Esophagus mucosa (tissue), 1 donor: ENCODE data around the gene GREB1. TPM values are rescaled to one million over a fixed set of nuclear protein-coding genes. Genes with fewer than 3 reads are reported as not detected.
"Not testable (repeated sequence)": the region's sequence is repeated elsewhere in the genome, so short reads cannot be mapped to it uniquely, and the experiment has no call there.

Source experiments
- ATAC-seq: fragments of 200-7000 bp; cut with Tn5 transposase; one replicate; pipeline ENCODE4 v1.9.1; 2020
- total RNA-seq: library from RNA; stranded (reverse); gene quantifications from one replicate; pipeline ENCODE4 v1.2.4, GENCODE V29; 2023
- donor health status: DM: yes; HTN: yes; CAD: no.

GREB1 gene
- total RNA-seq, 1 donor from 2014 or later = 0.60 TPM

DNA sequence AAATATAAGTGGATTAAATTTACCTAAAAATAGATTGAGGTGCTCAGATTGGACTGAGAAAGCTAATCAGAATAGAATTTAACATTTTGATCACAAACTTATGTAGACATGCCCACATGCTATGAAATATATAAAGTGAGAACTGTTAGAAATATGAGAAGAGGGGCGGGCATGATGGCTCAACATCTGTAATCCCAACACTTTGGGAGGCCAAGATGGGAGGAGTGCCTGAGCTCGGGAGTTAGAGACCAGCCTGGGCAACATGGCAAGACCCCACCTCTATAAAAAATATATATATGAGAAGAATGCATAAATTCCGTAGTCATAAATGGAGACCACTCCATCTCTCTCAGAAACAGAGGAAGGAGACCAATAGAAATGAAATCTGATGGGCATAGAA is 110.4 kb downstream of the GREB1 start:
- ATAC-seq = no peak

GRCh38 chr2:11646530-11646929 is 112.7 kb downstream of the GREB1 start:
- ATAC-seq = no peak

- peak; percentile 52 for ATAC-seq
Measured at GRCh38 chr2:11647834-11648600, 114.2 kb downstream of the GREB1 start.

GRCh38 chr2:11649093-11649492 is 115.2 kb downstream of the GREB1 start:
- ATAC-seq = no peak

DNA sequence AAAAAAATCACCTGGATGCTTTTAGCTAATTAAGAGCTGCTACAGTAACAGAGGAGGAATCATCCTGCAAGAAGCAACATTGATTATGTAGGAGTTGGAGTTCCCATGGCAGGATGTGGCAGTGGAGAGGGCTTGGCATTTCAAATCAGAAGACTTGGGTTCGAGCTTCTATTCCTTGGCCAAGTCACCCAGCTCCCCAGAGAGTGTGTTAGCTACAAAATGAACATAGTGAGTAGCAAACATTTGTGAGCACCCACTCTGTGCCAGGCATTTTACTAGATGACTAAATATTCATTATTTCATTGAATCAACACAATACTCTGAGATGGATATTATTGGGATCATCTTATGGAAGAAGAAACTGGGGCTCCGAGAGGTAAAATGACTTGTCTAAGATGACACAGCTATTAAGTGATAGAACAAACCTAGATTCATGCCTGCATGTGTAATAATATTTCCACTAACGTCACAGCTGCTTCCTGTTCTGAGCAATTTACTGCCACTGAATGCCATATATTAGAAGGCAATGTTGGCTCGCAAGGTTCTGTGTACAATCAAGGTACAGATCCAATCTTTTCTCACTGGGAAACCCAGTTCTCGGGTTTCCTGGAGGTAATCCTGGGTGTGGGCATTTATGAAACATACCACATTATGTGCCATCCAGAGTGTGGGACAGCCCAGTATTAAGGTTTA is 118.2 kb downstream of the GREB1 start:
- ATAC-seq = no peak

DNA sequence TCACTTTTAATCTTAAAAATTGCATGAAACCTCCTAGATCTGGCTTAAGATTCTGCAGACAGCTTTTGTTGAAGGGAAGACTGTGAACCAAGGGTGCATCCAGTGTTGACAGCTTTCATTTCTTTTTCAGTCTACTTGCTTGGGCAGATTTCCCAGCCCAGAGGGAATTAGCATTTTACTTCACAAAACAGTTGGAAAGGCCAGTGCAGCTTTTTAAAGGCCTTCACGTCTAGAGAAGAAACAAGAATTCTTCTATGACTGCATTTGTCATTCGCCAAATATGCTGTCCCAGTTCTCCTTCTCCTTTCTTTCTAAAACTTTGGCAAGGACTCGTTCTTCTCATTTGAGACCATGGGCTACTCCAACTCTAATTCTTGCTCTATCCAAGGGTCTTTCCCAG is 118.7 kb downstream of the GREB1 start:
- no peak for ATAC-seq

- no peak for ATAC-seq
Measured at GRCh38 chr2:11655495-11655894, 121.7 kb downstream of the GREB1 start.

DNA sequence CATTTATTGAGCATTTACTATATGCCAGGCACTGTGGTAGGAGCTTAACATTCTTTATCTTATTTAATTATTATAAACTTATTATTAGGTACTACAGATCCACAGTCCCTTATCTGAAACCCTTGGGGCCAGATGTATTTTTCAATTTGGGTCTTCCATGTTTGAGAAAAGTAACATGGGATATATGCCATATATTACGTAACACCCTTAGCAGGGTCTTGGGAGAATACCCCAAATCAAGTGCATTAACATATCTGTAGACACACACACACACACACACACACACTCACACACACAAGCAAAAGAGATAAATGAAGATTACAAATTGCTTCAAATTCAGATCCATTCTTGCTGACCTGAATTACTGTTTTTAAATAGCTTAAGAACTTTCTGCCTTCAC is 122.4 kb downstream of the GREB1 start:
- no peak for ATAC-seq

DNA sequence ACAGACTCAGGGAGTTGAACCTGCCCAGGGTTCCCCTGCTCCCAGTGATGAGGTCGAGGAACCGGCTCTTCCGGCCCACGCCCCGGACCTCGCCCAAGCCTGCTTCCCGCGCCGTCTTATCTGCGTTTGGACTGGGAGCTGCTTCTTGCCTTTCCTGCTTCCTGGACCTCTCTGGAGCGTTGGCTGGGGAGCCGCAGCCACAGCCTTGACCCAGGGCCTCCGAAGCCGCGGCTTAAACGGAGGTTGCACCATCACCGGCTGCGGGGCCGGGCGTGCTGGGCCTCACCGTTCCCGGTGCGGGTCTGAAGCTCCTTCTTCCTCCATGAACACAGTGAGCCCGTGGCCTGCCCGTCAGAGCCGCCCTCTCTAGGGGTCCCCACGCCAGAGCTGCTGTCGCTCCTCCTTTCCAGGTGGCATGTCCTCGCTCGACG is 122.8 kb downstream of the GREB1 start:
- peak; percentile 78 for ATAC-seq

DNA sequence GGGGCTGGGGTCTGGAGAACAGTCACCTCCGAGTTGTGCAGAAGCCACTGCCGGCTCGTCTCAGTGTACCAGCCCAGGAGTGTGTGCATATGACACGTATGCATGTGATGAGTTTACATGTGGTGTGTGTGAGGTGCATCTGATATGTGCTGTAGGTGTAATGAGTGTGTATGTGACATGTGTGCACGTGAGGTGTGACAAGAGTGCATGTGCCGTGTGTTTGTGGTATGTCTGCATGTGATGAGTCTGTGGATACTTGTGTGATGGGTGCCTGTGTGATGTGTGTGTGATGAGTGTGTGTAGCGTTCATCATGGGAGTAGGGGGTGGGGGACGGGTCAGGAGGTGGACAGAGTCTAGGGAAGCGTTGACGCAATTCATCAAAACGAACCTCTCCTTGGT is 123.3 kb downstream of the GREB1 start:
- ATAC-seq = no peak

GRCh38 chr2:11657646-11658045 is 123.8 kb downstream of the GREB1 start:
- no peak for ATAC-seq

DNA sequence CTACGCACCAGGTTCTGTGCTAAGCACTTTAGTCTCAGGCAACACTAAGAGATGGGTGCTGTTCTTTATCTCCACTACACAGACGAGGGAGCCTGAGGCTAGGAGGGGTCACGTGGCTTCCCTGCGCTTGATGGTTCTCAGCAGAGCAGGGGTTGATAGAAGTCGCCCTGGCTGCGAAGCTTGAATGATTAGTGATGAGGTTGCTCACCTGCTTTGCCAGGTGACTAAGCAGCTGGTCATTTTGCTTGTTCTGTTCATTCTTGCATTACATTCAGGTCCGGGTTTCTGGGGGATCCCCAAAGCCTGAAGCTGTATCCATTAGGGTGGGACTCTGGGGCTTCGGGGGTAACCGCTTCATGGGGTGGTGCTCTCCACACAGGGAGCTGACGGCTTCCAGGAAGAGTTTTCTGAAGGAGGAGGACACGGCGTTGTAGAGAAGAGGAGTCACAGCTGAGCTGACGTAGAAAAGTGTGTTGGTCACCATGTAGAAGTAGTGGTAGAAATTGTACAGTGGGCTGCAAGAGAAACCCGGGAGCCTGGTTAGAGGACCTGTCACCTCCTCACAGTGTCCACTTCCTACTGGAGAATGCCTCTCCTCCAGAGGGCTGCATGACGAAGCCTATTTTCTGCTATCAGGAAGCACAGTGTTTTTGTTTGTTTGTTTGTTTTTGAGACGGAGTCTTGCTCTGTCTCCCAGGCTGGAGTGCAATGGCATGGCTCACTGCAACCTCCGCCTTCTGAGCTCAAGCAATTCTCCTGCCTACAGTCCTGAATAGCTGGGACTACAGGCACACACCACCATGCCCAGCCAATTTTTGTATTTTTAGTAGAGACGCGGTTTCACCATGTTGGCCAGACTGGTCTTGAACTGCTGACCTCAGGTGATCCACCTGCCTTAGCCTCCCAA is 124.6 kb downstream of the GREB1 start:
- peak; percentile 76 for ATAC-seq

- peak; percentile 30 for ATAC-seq
Measured at GRCh38 chr2:11659115-11659475, 125.2 kb downstream of the GREB1 start.

GRCh38 chr2:11659851-11660250 is 126.0 kb downstream of the GREB1 start:
- ATAC-seq = no peak

DNA sequence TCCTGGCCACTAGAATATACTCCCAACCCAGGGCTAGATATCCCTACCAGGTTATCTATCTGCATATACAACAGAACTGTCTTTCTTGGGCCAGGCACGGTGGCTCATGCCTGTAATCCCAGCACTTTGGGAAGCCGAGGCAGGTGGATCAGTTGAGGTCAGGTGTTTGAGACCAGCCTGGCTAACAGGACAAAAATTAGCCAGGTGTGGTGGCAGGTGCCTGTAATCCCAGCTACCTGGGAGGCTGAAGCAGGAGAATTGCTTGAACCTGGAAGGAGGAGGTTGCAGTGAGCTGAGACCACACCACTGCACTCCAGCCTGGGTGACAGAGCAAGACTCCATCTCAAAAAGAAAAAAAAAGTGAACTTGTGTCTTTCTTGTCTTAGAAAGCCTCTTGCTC is 126.6 kb downstream of the GREB1 start:
- ATAC-seq = not testable (repeated sequence)

DNA sequence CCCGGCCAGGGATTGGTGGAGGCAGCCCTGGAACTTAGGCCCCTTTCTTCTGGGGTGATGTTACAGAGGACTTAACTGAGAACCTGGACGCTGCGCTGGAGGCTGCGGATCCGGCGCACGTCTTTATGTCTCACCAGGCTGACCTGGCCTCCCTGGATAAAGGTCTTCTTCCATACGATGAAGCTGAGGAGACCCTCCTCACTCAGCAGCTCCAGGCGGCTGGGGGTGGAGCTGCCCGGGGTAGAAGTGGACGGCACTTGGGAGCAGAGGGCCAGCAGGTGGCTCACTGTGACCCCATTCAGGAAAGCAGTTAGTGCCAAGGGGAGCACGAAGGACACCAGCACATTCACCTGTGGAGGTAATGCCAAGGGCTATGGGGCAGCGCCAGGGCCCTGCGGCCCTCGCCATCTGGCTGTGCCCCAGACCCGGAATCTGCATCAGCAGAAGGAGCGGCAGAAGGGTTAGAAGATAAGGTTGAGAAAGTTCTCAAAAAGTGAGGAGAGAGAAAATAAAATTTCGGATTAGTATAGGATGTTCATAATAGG is 128.1 kb downstream of the GREB1 start:
- ATAC-seq = no peak

GRCh38 chr2:11662882-11663281 is 129.0 kb downstream of the GREB1 start:
- ATAC-seq = no peak

GRCh38 chr2:11663427-11663826 is 129.6 kb downstream of the GREB1 start:
- no peak for ATAC-seq

DNA sequence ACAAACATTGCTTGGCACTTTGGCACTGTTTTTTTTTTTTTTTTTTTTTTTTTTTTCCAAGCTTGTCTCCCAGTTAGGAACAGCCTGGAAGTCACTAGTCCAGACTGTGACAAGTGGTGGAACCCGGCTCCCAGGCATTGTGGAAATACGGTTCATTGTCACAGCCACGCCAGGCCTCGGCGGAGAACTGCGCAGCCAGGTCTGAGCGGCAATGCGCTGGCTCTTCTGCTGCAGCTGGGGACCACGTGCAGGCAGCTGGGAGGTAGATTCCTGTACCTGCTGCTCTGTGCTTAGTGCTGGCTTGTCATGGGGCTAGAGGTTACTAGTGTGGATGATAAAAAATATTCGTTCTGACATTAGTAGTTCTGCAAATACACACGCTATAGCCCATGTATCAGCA is 131.2 kb downstream of the GREB1 start:
- ATAC-seq = no peak

GRCh38 chr2:11665510-11666362 is 131.9 kb downstream of the GREB1 start:
- ATAC-seq = no peak

DNA sequence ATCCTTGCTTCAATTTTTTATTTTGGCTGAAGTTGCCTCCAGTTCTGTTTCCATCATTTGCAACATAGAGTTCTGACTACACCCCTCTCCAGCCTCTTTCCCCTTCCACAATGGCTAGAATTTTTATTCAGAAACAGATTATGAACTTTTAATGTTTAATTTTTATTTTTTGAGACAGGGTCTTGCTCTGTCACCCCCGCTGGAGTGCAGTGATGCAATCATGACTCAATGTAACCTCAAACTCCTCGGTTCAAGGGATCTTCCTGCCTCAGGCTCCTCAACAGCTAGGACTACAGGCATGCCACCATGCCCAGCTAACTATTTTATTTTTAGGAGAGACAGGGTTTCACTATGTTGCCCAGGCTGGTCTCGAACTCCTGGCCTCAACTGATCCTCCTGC is 133.3 kb downstream of the GREB1 start:
- ATAC-seq = no peak
